PC-9 (cell line): Measurements from ENCODE around the gene ZCCHC14.

Experiments
- EZH2 ChIP-seq: fragments of 200-600 bp; sonication (generic); IDR thresholded peaks from 2 replicates; pipeline ENCODE4 v1.8.0; 2017; ENCODE audit warnings: antibody characterized with exemption, low read depth
- TF ChIP-seq, protein P1 (sequence below): fragments of 200-600 bp; sonication (generic); conservative IDR thresholded peaks from 2 replicates; pipeline ENCODE4 v1.6.1; 2017; ENCODE audit warnings: mixed run types, antibody characterized with exemption, mild to moderate bottlenecking, moderate library complexity

DNA sequence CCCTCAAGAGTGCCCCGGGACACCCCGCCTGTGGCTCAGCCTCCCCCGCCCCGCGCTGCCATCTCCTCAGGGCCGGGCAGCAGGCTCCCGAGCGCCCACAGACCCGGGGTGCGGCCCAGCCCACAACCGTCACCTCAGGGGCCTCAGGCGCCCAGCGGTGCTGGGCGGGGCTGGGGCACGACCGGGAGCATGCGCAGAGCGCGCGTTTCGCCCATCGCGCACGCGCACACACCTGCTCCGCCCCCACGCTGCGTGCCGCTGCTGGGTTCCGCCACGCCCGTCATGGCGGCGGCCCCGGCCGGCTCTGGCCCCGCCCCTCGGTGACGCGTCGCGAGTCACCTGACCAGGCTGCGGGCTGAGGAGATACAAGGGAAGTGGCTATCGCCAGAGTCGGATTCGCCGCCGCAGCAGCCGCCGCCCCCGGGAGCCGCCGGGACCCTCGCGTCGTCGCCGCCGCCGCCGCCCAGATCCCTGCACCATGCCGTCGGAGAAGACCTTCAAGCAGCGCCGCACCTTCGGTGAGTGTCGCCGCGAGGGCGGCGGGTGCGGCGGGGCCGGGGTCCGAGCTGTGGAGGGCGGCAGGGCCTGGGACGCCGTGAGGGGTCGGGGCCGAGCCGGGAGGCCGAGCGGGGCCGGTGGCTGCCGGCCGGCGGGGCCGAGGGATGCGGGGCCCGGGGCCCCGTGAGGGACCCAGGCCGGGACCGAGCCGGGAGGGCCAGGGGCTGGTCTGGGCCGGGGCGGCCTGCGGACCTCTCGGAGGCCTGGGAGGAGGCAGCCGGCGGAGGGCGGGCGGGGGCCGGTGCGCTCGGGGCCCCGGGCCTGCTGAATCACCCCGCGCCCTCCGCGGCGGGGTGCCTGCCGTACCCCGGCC lies 100.6 kb downstream of the ZCCHC14 start, which contains the start of gene MAP1LC3B:
- TF ChIP-seq, protein P1, sequence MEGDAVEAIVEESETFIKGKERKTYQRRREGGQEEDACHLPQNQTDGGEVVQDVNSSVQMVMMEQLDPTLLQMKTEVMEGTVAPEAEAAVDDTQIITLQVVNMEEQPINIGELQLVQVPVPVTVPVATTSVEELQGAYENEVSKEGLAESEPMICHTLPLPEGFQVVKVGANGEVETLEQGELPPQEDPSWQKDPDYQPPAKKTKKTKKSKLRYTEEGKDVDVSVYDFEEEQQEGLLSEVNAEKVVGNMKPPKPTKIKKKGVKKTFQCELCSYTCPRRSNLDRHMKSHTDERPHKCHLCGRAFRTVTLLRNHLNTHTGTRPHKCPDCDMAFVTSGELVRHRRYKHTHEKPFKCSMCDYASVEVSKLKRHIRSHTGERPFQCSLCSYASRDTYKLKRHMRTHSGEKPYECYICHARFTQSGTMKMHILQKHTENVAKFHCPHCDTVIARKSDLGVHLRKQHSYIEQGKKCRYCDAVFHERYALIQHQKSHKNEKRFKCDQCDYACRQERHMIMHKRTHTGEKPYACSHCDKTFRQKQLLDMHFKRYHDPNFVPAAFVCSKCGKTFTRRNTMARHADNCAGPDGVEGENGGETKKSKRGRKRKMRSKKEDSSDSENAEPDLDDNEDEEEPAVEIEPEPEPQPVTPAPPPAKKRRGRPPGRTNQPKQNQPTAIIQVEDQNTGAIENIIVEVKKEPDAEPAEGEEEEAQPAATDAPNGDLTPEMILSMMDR: no peak
- no peak for TF ChIP-seq EZH2
